Glomerular visceral epithelial cell (primary cell): ENCODE results near the gene PPP1CA.
A peak's percentile ranks its signal among the peaks of the same experiment; 100 is the strongest.

Experiments used
- DNase-seq: peaks from one replicate; pipeline ENCODE4 v3.0.0-alpha.2; 2016; ENCODE audit errors: extremely low spot score

Gene PPP1CA

DNA sequence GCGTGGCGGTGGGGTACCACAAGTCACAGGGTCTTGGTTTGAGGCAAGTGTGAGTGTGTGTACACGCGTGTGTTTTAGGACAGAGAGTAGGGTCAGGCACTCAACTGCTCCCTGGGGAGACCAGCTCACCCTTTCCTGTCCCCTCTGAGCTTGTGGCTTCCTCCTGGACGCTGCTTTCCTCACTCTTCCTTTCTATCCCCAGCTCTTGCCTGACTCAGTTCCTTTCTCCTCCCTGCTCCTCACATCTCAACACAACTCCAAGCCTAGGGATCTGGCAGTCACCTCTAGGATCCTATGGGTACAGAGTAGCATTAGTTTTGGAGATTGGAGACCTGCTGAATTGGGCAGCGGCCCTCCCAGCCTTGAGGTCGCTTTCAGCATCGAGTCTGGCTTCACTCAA is 32.4 kb downstream of the PPP1CA start:
- no peak for DNase-seq

DNA sequence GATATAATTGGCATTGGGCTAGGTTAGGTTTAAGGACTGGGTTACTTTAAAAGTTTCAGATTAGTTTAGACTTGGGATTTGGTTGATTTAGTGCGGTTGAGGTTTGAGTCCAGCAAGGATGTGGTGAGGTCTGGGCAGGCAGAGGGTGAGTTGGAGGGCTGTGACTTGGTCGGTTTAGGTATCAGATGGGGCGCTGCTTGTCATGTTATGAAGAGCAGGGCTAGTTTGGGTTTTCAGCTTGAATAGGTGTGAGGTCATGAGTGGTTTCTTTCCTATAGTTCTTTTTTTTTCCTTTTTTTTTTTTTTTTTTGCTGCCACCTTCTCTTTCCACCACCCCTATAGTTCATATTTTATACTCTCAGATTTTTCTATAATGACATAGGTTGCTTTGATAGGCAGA is 33.0 kb downstream of the PPP1CA start:
- peak; percentile 74 for DNase-seq

DNA sequence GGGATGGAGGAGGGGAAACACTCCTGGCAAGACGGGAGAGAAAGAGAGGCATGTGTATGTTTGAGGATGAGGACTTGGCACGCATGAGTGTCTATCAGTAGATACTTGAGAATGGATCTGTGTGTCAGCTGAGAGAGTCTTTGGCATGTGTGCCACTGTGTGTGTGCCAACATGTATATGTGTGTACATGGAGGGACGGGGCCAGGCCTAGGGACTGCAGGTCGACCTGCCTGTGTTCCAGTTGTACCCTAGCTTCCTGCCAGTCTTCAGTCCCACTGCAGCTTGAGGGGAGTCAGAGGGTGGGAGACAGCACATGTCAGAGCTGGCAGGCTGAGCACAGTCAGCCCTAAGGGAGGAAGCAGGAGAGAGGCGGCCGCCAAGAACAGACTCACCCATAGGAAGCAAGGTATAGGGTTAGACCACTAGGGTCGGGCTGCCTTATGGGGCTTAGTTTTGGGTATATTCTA is 33.9 kb downstream of the PPP1CA start:
- DNase-seq, result no peak

DNA sequence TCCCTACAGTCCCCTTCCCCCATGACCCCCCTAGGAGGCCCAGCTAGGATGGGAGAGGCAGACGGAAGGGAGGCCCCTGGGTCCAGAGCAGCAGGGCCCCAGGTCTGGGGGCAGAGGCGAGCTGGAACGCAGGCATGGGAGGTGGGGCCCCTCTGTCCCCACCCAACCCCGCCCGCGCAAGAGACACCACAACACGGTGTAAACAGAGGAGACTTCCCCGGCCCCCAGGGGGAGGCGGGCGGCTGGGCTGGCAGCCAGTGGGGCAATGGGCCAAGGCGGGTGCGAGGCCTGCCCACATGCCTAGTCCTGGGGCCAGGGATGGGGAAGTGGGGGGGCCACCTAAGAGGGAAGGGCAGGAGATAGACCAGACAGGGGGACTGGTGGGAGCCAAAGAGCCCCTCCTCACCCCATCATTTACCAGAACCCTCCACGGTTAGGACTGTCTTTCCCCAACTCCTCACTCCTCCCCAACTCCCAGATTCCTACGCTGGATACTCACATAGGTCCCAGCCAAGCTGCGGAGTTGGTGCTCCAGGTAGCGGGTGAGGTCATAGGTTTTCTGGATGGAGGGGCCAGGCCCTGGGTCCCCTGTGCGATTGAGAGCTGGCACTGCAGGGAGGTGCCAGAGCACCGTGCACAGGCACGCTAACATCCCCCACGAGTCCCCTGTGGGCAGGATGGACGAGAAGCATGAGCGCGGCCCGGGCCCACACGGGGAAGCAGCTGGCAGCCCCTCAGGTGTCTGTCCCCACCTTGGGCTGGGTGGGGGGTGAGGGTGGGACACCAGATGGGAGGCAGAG is 34.5 kb downstream of the PPP1CA start:
- no peak for DNase-seq

DNA sequence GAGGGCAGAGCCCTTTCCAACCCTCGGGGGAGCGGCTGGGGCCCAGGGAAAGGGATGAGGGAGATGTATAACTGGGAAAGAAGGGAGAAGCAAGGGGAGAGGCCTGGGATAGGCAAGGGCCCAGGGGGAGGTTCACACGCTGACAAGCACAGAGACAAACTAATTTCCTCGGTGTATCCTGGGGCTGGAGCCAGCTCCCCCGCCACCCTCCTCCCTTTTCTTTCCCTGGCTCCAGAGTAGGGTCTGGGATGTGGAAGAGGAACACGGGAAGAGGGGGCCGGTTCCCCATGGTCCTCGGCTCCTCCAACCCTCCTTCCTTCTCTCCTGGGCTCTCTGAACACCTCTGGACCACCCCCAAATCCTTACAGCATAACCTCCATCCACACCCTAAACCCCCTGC is 35.1 kb downstream of the PPP1CA start:
- DNase-seq, result no peak

DNA sequence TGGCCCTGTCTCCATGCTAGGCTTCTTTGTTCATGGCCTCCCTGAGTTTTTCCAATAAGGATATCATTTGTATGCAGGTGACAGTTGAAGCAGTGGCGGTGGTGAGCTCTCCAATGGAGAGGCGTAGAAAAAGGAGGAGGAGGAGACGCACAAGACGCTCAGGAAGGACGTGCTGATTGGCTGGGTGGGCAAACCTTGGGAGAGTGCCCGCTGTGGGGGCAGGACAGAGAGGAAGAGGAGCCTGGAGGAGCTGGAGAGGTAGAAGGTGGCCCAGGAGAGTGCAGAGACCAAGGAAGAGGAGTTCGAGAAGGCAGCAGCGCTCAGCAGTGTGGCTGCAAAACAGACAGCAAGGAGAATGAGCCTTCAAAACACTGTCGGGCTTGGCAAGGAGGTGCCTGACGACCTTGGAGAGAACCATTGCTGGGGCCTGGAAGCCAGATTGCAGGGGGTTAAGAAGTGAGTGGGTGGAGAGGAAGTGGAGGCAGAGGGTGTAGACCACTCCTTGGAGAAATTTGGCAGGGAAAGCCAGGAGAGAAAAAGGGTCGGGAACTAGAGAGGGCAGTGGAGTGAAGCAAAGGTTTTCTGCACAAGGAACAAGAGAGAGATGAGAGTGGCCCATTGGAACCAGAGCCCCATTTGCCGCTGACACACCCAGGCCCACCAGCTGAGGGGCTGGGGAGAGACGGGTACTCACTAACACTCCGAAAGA is 35.8 kb downstream of the PPP1CA start:
- no peak for DNase-seq

DNA sequence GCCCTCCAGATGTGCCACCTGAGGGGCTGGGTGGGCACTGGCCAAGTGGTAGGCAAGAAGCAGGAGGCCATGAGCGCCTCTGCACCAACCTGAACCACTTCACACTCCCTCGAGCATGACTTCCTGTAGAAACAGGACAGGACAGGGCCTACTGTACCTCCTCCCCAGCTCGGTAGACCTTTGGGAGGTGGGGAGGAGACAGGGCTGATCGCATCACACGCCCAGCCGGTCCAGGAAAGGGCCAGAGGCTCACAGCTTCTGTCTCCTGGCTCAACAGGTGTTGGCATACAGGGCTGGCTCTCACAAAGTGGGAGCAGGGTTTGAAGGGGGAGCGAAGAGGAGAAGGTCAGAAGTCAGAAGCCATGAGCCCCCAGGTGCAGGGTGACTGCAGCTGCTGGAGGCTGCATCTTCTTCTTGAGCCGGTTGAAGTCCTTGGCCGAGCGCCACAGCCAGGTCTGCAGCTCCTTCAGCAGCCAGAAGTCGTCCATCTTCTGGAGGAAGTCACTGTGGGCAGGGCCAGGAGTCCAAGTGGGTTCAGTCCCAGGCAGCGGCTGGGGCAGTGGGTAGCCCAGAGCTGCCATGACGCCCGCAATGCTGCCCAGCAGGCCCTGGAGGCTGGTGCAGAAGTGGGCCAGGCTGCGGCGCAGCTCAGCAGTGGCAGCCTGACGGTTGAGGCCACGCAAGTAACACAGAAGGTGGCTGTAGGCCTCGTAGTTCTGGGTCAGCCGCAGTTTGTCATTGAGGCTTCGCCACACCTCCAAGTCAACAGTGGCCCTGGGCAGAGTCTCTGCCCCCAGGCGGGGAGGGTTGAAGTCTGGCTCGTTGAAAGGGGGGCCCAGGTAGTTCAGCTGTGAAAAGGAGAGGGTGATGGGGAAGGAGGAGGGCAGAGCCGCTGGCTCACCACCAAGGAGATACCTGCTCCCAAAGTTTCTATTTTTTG is 36.6 kb downstream of the PPP1CA start:
- DNase-seq, result no peak

DNA sequence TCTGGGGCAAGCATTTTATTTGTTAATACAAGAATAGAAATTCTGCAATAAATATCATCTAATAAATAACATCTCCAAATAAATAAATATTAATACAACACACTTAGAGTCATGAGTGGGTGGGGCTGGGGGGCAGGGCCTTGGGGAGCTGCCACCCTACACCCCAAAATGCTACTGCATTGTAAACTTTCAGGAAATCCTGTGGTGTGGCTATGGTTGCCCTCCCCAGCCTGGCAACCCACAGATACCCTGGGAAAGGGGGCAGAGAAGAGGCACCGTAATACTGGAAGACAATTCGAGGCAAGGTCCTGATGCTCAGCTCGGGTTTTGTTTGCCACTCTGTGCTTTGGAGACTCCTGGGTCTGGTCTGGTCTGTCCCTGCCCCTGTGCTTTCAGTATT is 37.5 kb downstream of the PPP1CA start:
- DNase-seq, result no peak

DNA sequence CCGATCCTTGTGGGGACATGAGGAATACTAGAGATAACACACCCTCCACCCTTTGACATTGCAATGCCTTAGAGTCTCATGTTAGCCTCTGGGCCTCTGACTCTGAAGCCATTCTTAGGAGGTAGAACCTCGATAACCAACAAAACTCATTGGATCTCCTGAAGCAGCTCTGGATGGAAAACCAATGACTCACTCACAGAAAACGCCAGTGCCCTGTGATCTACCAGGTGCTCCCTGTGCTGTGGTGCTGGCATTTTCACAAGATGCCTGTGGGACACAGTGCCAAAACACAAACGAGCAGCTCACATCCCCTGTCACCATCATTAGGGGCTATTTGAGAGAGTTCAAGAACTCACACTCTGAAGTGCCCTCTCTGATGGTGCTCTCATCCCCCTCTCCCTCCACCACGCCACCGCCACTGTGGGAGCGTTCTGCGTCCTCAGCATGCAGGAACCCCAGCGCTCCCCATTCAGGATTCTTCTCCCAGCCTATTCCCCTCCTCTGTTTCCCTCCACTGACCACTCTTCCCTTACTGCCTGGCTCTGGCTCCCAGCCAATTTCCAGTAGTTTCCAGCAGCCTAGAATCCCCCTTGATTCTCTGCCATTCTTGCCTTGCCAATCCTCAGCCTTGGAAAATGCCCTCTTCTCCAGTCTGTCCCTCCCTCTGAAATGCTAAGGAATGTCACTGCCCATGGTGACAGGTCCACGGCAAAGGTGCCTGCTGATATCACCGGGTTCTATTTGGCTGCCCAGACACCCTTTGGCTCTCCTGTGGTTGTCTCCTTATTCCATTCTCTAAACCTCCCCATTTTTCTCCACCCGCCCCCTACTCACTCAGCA is 43.6 kb downstream of the PPP1CA start:
- DNase-seq, result peak; percentile 80

DNA sequence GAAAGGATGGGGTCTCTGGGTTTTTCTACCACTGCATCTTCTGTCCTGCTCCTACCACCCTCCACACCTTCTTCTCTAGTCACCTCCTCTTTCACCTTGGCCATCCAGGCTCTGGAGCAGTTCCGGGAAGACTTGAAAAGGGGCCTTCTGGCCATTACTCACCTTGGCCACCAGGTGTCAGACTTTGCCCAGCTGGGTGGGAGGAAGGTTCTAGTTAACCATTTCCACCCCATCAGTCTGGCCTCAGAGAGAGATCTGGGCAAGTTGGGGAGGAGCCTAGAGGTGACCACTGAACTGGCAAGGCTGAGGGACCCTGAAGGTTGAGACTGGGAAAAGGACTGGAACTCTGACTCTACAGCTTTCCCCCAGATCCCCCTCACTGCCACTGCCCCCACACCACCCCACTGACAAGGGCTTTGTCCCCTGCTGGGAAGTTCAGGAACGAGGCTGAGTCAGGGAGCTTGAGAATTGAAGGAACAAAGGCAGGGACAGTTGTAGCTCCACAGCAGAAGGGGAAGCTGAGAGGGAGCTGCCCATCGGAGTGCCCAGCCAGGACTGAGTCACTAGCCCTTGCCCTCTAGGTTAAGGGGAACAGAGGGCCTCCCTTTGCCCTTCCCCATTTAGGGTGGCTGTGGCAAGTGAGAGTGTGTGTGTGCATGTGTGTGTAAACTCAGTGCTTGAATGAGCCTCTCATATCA is 44.6 kb downstream of the PPP1CA start:
- peak; percentile 85 for DNase-seq

DNA sequence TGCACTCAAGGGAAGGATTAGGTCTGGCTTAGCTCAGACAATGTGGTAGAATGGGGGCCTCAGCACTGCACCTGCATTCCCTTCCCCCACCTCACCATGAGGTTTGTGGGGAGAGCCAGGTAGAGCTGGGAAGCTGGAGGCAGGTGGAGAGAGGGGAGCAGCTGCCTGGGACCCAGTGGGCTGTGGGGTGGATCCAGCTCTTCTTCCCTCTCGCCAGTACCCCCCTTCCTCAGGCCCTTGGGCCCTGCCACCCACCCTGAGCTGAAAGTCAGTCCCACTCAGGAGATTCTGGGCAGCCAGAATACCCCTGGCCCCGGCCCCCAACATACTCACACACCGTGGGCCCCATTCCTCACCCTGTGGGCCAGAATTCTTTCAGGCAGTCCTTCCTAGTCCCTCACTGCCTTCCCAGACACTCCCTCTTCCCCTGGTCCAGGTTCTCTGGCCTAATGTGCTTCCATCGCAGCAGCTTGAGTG is 45.2 kb downstream of the PPP1CA start:
- DNase-seq, result no peak

DNA sequence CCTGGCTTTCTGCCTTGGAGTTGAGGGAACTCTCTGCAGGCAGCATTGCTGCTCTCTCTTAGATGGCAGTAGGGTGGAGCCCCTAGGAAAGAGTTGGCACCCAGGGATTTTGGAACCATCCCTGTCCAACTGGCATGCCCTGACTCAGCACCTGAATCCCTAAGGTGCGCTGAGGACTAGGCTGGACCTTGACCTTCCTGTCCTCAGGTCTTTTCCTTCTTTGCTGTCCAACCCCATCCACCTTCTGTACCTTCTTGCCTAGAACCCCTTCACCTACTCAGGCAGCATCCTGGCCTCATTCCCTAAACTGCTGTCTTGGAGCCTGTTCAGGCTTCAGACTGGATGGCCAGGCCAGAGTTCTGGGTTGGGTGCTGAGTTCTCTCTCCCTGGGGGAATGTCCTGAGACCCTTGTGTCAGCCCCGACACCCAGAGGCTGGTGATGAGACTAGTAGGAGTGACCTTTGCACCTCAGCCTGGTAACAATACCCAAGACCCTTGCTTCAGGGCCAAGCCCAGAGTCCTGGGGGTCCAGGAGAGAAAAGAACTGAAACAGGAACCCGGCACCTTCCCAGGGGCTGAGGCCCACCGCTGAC is 45.8 kb downstream of the PPP1CA start:
- DNase-seq, result no peak

DNA sequence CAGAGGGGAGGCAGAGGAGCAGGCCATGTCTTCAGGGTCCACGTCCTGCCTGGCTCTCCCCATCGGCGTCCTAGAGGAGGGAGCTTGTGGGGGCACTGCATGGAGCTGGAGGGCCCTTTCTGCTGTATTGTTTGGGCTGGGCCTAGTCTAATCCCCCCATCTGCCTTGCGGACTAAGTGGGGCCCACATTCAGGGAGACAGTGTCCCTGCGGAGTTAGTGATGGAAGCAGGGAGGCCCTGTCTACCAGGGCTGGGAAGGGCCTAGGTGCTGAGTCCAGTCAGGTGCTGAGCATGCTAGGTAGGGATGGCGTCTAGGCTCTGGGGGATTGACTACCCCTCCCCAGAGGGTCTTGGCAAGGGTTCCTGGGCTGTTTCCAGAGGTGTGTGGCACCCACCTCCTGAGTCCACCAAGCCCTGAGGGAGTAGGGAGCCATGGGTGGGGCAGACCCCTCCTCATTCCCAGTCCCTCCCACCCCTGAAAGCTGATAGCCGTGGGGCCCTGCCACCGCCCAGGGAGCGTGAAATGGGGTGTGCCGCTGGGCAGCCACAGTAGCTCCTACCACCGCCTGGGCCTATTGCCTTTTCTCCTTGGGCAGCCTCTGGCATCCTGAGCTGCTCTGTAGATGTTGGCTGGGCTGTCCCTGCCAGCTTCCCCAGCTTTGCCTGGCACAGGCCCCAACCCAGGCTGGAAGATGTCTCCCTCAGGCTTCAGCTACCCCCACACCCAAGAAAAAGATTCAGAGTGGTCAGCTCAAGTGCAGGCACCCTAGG is 46.5 kb downstream of the PPP1CA start:
- no peak for DNase-seq

DNA sequence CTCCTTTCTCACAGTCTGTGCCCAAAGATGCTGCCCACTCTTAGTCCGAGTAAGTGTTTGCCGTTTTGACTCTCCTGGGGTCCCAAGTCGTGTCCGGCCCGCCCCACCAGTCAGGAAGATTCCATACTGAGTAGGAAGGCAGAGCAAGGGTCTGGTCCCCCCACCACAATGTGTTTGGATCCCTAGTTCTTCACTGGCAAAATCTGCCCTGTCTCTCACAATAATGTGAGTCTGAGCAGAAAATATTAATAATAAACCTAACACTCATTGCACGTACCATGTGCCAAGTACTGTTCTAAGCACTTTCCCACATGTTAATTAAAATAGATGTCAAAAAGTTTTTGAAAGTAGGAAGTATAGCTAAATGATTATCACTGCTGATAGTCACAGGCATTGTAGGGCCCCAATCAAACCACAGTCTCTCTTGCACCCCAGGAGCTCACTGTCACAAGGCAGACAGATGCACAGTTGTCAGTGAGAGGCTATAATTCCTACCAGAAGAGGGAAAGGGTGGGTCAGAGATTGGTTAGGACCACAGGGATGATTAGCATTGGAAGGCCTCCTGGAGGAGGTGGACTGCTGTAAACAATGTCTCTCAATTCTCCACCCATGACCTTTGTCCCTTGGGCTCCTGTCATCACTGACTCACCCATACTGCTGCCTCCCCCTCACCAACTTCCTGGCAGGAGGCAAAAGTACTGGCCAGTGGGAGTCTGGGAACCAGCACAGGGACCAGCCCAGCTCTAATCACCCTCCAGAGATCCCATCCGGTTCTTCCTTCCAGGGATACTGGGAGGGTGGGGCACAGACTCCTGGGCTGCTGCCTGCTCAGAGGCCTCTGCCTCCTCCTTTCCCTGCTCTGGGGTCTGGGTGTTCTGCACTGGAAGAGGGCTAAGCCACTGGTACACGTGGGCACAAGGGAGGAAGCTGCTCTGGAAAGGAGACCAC is 47.3 kb downstream of the PPP1CA start:
- peak; percentile 86 for DNase-seq

DNA sequence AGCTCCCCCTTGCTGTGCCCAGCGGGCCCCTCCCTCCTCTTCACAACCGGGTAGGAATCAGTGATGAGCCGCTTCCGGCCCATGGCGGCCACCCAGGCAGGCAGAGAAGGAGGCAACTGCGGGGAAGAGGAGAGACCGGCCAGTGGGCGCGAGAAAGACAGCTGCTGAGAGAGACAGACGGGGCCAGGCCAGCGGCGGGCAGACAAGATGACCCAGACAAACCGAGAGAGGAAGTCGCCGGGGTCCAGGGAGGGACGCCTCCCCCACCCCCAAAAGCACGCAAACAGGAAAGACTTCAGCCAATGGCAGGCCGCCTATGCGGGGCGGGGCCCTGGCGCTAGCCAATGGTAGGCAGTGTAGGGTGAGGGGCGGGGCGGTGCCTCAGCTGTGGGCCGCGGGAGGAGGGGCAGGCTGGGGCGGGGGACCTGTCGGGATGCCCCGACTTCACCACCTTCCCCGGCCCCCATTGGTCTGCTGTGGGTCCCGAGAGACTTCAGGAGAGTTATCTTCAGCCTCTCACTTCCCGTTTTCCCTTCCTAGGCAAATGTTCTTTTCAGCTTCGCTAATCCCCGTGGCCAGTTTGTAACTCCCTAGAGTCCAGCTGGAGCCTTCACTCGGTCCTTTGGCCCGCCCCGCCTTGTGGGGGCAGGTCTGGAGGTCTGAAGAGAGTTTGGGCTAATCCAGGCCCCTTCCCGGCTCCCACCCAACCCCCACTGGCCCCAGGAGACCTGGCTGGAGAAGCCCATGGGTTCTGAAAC is 48.2 kb downstream of the PPP1CA start, which contains the start of gene POLD4:
POLD4 (minus strand) TSS at position 230 of the 758 bp plus-strand sequence; CDS start at position 83, 147 bp downstream.
- peak; percentile 95 for DNase-seq

DNA sequence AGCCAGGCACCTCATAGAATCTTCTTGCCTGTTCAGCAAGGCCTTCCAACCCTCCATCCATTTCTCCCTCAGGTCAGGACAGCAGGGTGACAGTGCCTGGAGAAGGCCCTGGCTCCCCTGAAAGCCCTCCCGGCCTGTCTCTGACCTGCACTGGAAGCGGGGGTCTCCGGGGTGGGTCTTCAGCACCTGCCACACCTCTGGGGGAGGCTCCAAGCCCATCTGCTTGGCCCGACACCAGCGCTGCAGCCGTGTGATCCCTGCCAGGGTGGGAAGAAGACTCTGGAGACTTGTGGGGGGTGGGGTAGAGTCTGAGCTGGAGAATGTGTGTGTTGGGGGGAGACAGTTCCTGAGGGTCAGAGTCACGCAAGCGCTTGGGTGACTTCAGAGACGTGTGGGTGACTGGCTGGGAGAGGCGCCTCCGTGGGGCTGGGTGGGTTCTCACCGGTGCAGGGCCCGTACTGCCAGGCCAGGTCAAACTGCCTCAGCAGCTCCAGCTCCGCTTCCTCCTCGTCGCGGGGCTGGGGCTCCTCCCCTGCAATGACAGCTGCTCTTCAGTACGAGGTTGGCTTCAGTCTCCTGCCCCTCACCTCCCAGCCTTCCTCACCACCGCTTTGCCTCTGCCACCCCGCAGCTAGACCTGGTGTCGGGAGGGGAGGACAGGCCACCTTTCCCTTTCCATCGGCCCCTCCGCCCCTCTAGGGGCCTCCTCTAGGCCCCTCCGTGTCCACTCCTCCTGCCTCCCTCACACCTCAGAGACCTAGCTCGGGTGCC is 48.9 kb downstream of the PPP1CA start:
- peak; percentile 58 for DNase-seq
